Vagina (tissue), 2 donors: ENCODE measurements around the gene C5orf15.

Source experiments
- CTCF ChIP-seq, 3 experiments: fragments of 450-650 bp in 2 of 3; fragments of 200-600 bp in 1 of 3; sonication (generic) in 1 of 3; IDR thresholded peaks; one replicate each; pipeline ENCODE4 v1.5.1; 2017 to 2019; ENCODE audit warnings: antibody characterized with exemption in 3 of 3, mild to moderate bottlenecking in 2 of 3, moderate library complexity in 2 of 3
- POLR2A ChIP-seq, 2 donors: fragments of 450-650 bp; IDR thresholded peaks; one replicate each; pipeline ENCODE4 v1.6.1; 2017; ENCODE audit warnings: antibody characterized with exemption in 2 of 2, mild to moderate bottlenecking in 2 of 2, moderate library complexity in 2 of 2

GRCh38 chr5:133932441-133933168 is 35.8 kb downstream of the C5orf15 start:
- no peak for TF ChIP-seq CTCF (IDR thresholded peaks at IDR 0.05)
- TF ChIP-seq POLR2A (IDR thresholded peaks at IDR 0.05), result no peak
